WTC11 (cell line): ENCODE results near the gene KRABD2.

Source experiments
- CBFB ChIP-seq: sonication (generic); formaldehyde crosslinking; IDR thresholded peaks from 2 replicates; pipeline ENCODE4 v1.8.1; 2022; ENCODE audit warnings: mild to moderate bottlenecking, low read depth, missing genetic modification reagents
- CREM ChIP-seq: sonication (generic); formaldehyde crosslinking; IDR thresholded peaks from 2 replicates; pipeline ENCODE4 v1.8.1; 2022; ENCODE audit warnings: mild to moderate bottlenecking, missing genetic modification reagents, moderate library complexity
- E2F1 ChIP-seq: sonication (generic); formaldehyde crosslinking; IDR thresholded peaks from 2 replicates; pipeline ENCODE4 v1.8.0; 2022; ENCODE audit warnings: mild to moderate bottlenecking, missing genetic modification reagents
- ELF4 ChIP-seq: sonication (generic); formaldehyde crosslinking; IDR thresholded peaks from 2 replicates; pipeline ENCODE4 v1.8.1; 2022; ENCODE audit warnings: low read depth, mild to moderate bottlenecking, moderate library complexity, missing genetic modification reagents
- FOXK1 ChIP-seq: sonication (generic); formaldehyde crosslinking; IDR thresholded peaks from 2 replicates; pipeline ENCODE4 v1.8.0; 2022; ENCODE audit warnings: mild to moderate bottlenecking, moderate library complexity, missing genetic modification reagents
- MXD4 ChIP-seq: fragments of 250-450 bp; sonication (Bioruptor Pico); IDR thresholded peaks from 2 replicates; pipeline ENCODE4 v1.8.0; 2021; ENCODE audit warnings: mild to moderate bottlenecking, moderate library complexity, borderline replicate concordance
- NFE2L1 ChIP-seq: sonication (generic); formaldehyde crosslinking; IDR thresholded peaks from 2 replicates; pipeline ENCODE4 v1.8.1; 2023; ENCODE audit warnings: missing genetic modification reagents
- NR3C1 ChIP-seq: sonication (generic); formaldehyde crosslinking; conservative IDR thresholded peaks from 2 replicates; pipeline ENCODE4 v1.8.1; 2023; ENCODE audit warnings: low read depth, mild to moderate bottlenecking, missing genetic modification reagents
- OVOL2 ChIP-seq: fragments of 250-450 bp; sonication (Bioruptor Pico); IDR thresholded peaks from 2 replicates; pipeline ENCODE4 v1.9.0; 2021; ENCODE audit warnings: mild to moderate bottlenecking, borderline replicate concordance
- SP1 ChIP-seq: sonication (generic); formaldehyde crosslinking; conservative IDR thresholded peaks from 2 replicates; pipeline ENCODE4 v1.8.1; 2022; ENCODE audit warnings: missing genetic modification reagents
- TCF7 ChIP-seq: sonication (generic); formaldehyde crosslinking; IDR thresholded peaks from 2 replicates; pipeline ENCODE4 v1.8.0; 2022; ENCODE audit warnings: mild to moderate bottlenecking, low read depth, missing genetic modification reagents, moderate library complexity
- TEAD1 ChIP-seq: sonication (generic); formaldehyde crosslinking; IDR thresholded peaks from 2 replicates; pipeline ENCODE4 v1.8.0; 2022; ENCODE audit warnings: mild to moderate bottlenecking, missing genetic modification reagents
- USF2 ChIP-seq: sonication (generic); formaldehyde crosslinking; IDR thresholded peaks from 2 replicates; pipeline ENCODE4 v1.8.1; 2023; ENCODE audit warnings: mild to moderate bottlenecking, missing genetic modification reagents, moderate library complexity
- ZMAT4 ChIP-seq: fragments of 250-450 bp; sonication (Bioruptor Pico); IDR thresholded peaks from 2 replicates; pipeline ENCODE4 v1.9.0; 2021; ENCODE audit warnings: mild to moderate bottlenecking
- ZNF396 ChIP-seq: fragments of 250-450 bp; sonication (Bioruptor Pico); IDR thresholded peaks from 2 replicates; pipeline ENCODE4 v1.8.0; 2021; ENCODE audit warnings: mild to moderate bottlenecking, moderate library complexity, borderline replicate concordance
- ZNF532 ChIP-seq: fragments of 250-450 bp; sonication (Bioruptor Pico); IDR thresholded peaks from 2 replicates; pipeline ENCODE4 v1.9.0; 2021; ENCODE audit warnings: mild to moderate bottlenecking, borderline replicate concordance
- TF ChIP-seq, protein P1 (sequence below): fragments of 250-450 bp; sonication (Bioruptor Pico); conservative IDR thresholded peaks from 2 replicates; pipeline ENCODE4 v1.9.0; 2021; ENCODE audit warnings: mild to moderate bottlenecking
- TF ChIP-seq, protein P2 (sequence below): sonication (generic); formaldehyde crosslinking; IDR thresholded peaks from 2 replicates; pipeline ENCODE4 v1.8.1; 2022; ENCODE audit warnings: missing genetic modification reagents, borderline replicate concordance
- TF ChIP-seq, protein P3 (sequence below): sonication (generic); formaldehyde crosslinking; IDR thresholded peaks from 2 replicates; pipeline ENCODE4 v1.8.1; 2022; ENCODE audit warnings: low read depth, missing genetic modification reagents, borderline replicate concordance
- TF ChIP-seq, protein P4 (sequence below): sonication (generic); formaldehyde crosslinking; IDR thresholded peaks from 2 replicates; pipeline ENCODE4 v1.8.1; 2022; ENCODE audit warnings: low read depth, mild to moderate bottlenecking, moderate library complexity, missing genetic modification reagents, borderline replicate concordance
- TF ChIP-seq, protein P5 (sequence below): sonication (generic); formaldehyde crosslinking; IDR thresholded peaks from 2 replicates; pipeline ENCODE4 v1.8.0; 2022; ENCODE audit warnings: mild to moderate bottlenecking, missing genetic modification reagents

KRABD2 gene

DNA sequence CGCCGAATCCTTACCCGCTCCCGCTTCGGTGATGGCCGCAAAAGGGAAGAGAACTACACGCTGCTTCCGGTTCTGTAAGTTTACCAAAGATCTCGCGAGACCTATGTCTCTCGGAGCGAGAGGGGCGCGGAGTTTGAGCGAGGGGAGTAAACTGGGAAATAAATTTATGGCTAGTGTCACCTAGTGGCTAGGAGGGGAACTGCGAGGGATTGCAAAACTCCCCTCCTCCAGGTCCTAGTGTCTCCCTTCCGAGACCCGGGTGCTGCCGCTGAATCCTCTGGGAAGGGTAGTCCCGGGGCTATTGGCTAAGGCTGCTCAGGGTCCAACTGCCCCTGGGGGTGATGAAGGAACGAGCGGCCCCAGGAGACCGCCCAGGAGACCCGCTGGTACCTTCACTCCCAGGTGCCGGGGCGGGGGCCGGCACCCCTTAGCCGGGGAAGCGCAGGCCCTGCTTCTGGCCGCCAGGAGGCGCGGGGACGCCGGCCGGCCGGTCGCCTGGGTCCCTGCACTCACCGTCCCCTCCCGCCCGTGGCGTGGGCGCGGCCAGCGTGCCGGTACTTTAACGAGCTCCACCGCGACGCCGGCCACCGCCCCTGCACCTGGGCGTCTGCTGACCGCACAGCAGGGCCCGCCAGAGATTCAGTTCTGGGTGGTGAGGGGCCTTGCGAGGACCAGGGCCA, 6.8 kb upstream of the KRABD2 start, which contains the start of gene RPL26 (continued):
- TF ChIP-seq E2F1 (CRISPR knock-in tag) (no peak), ZNF532 (no peak), ELF4 (CRISPR knock-in tag) (no peak), ZNF396 (no peak), CBFB (CRISPR knock-in tag) (peak; percentile 45; the same call in 1 of the 2 replicates), NR3C1 (no peak), USF2 (peak; percentile 48), ZMAT4 (peak; percentile 77; the same call in 1 of the 2 replicates), MXD4 (CRISPR knock-in tag) (no peak), SP1 (peak; percentile 75), TCF7 (CRISPR knock-in tag) (no peak), CREM (no peak), NFE2L1 (CRISPR knock-in tag) (0 out of 2 replicates have a peak, but pooled peaks have one; percentile 44), OVOL2 (no peak), TEAD1 (CRISPR knock-in tag) (no peak), FOXK1 (CRISPR knock-in tag) (peak; percentile 85)
- TF ChIP-seq, protein P1, sequence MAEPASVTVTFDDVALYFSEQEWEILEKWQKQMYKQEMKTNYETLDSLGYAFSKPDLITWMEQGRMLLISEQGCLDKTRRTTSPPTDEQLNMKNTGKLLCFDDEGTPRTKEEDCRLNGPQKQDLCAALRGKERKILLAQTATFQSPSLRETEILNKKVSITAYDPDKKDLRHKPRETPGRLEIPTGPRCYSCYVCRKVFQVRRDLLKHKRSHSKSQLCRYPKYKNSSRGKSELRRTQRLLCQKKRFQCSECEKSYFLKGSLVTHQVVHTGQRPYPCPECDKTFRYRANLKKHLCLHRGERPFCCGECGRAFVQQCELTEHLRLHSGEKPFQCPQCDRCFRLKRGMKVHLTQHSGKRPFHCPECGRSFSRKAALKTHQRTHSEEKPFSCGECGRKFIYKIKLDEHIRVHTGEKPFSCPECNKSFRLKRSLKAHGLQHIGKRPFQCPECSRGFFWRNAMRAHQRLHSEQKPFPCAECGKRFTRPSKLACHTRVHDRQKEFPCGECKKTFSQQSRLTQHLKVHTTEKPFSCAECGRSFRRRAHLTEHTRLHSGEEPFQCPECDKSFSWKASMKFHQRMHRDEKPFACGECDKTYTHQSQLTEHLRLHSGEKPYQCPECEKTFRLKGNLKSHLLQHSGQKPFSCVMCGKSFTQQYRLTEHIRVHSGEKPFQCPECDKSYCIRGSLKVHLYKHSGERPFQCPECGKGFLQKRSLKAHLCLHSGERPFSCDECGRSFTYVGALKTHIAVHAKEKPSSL = no peak
- TF ChIP-seq, protein P2, sequence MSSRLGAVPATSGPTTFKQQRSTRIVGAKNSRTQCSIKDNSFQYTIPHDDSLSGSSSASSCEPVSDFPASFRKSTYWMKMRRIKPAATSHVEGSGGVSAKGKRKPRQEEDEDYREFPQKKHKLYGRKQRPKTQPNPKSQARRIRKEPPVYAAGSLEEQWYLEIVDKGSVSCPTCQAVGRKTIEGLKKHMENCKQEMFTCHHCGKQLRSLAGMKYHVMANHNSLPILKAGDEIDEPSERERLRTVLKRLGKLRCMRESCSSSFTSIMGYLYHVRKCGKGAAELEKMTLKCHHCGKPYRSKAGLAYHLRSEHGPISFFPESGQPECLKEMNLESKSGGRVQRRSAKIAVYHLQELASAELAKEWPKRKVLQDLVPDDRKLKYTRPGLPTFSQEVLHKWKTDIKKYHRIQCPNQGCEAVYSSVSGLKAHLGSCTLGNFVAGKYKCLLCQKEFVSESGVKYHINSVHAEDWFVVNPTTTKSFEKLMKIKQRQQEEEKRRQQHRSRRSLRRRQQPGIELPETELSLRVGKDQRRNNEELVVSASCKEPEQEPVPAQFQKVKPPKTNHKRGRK (CRISPR knock-in tag) = no peak
- TF ChIP-seq, protein P3, sequence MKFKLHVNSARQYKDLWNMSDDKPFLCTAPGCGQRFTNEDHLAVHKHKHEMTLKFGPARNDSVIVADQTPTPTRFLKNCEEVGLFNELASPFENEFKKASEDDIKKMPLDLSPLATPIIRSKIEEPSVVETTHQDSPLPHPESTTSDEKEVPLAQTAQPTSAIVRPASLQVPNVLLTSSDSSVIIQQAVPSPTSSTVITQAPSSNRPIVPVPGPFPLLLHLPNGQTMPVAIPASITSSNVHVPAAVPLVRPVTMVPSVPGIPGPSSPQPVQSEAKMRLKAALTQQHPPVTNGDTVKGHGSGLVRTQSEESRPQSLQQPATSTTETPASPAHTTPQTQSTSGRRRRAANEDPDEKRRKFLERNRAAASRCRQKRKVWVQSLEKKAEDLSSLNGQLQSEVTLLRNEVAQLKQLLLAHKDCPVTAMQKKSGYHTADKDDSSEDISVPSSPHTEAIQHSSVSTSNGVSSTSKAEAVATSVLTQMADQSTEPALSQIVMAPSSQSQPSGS = no peak
- TF ChIP-seq, protein P4, sequence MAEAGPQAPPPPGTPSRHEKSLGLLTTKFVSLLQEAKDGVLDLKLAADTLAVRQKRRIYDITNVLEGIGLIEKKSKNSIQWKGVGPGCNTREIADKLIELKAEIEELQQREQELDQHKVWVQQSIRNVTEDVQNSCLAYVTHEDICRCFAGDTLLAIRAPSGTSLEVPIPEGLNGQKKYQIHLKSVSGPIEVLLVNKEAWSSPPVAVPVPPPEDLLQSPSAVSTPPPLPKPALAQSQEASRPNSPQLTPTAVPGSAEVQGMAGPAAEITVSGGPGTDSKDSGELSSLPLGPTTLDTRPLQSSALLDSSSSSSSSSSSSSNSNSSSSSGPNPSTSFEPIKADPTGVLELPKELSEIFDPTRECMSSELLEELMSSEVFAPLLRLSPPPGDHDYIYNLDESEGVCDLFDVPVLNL (CRISPR knock-in tag) = peak; percentile 69; the same call in 1 of the 2 replicates
- TF ChIP-seq, protein P5, sequence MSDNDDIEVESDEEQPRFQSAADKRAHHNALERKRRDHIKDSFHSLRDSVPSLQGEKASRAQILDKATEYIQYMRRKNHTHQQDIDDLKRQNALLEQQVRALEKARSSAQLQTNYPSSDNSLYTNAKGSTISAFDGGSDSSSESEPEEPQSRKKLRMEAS (CRISPR knock-in tag) = peak; percentile 52
